GM18507 (cell line): ENCODE data around the gene MGMT.

Experiments used
- DNase-seq: peaks from one replicate; pipeline ENCODE4 v3.0.0; 2011; ENCODE audit warnings: low read depth; ENCODE audit not compliant: insufficient read length; ENCODE audit errors: extremely low spot score
- FAIRE-seq: peaks from 2 replicates; lab custom pipeline; 2011; peaks lifted over from hg19 to GRCh38; lab: Jason Lieb, UNC

MGMT gene

GRCh38 chr10:129728246-129728820 lies 261.3 kb downstream of the MGMT start:
- DNase-seq (no peak), FAIRE-seq (no peak)

- no peak for DNase-seq
- no peak for FAIRE-seq
Measured at GRCh38 chr10:129728905-129729795, 262.1 kb downstream of the MGMT start.

GRCh38 chr10:129730272-129730992 lies 263.4 kb downstream of the MGMT start:
- DNase-seq (no peak), FAIRE-seq (no peak)

- DNase-seq = no peak
- no peak for FAIRE-seq
Measured at GRCh38 chr10:129730993-129731325, 263.9 kb downstream of the MGMT start.

GRCh38 chr10:129740532-129741279 lies 273.7 kb downstream of the MGMT start:
- FAIRE-seq (no peak), DNase-seq (no peak)

GRCh38 chr10:129741280-129741977 lies 274.4 kb downstream of the MGMT start:
- no peak for FAIRE-seq
- DNase-seq = no peak

- DNase-seq (no peak), FAIRE-seq (no peak)
Measured at GRCh38 chr10:129741978-129742741, 275.1 kb downstream of the MGMT start.

- FAIRE-seq = no peak
- DNase-seq = no peak
Measured at GRCh38 chr10:129742742-129743550, 275.9 kb downstream of the MGMT start.

GRCh38 chr10:129743738-129744133 lies 276.7 kb downstream of the MGMT start:
- DNase-seq = no peak

GRCh38 chr10:129744134-129745111 lies 277.4 kb downstream of the MGMT start:
- DNase-seq = no peak
- FAIRE-seq = no peak

More at GRCh38 chr10:129743738-129744133, 276.7 kb downstream of the MGMT start:
- FAIRE-seq = no peak

- FAIRE-seq (no peak), DNase-seq (no peak)
Measured at GRCh38 chr10:129745186-129745750, 278.2 kb downstream of the MGMT start.

GRCh38 chr10:129754211-129755050 lies 287.4 kb downstream of the MGMT start:
- FAIRE-seq = no peak
- DNase-seq = no peak

- DNase-seq (no peak), FAIRE-seq (no peak)
Measured at GRCh38 chr10:129755158-129755591, 288.1 kb downstream of the MGMT start.

- no peak for DNase-seq
- no peak for FAIRE-seq
Measured at GRCh38 chr10:129755621-129756020, 288.6 kb downstream of the MGMT start.
